Jurkat, Clone E6-1 (cell line): ENCODE measurements around the gene TRABD2B.

Experiments
- DNase-seq: peaks from one replicate; pipeline ENCODE4 v3.0.0-alpha.2; 2011; ENCODE audit warnings: low read depth, low spot score
- H3K4me3 ChIP-seq: 2 replicates; pipeline ENCODE4 v1.5.1; 2011; ENCODE audit warnings: mild to moderate bottlenecking, low read length, control low read depth, moderate library complexity

The TRABD2B gene

DNA sequence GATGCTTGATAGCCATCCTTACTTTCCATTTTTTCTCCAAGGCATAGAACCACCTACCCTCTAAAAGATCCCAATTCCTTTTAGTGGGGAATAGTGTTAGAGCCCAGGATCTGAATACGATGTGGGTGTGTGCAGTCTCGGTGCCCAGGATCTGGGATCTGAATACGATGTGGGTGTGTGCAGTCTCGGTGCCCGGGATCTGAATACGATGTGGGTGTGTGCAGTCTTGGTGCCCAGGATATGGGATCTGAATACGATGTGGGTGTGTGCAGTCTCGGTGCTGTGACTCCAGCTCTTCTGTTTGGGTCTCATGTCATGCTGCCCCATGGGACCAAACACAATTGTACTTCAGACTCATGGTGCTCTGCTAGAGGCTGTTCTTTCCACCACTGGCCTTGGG lies 265.5 kb downstream of the TRABD2B start:
- H3K4me3 ChIP-seq, result no peak overlapping the region
- no peak for DNase-seq

- H3K4me3 ChIP-seq, result no peak overlapping the region
- no peak for DNase-seq
These were observed 267.5 kb downstream of the TRABD2B start for GRCh38 chr1:47729685-47730084.

DNA sequence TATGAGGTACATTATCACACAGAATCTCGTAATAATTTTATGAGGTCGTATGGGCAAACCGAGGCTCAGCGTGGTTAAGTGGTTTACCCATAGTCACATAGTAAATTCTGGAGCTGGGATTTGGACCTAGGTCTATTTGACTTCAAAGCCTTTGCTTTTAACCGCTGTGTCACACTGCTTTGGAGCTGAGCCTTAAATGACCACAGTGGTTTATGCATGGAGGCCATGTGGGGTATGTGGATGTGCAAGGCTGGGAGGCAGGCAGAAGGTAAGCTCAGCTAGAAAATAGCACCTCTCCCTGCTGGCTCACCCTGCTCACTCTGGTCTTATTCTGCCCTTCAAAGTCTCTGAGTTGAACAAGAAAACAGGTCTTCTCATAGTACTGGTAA lies 269.5 kb downstream of the TRABD2B start:
- no peak overlapping the region for H3K4me3 ChIP-seq
- no peak for DNase-seq

GRCh38 chr1:47727051-47727696 lies 270.0 kb downstream of the TRABD2B start:
- DNase-seq, result no peak

DNA sequence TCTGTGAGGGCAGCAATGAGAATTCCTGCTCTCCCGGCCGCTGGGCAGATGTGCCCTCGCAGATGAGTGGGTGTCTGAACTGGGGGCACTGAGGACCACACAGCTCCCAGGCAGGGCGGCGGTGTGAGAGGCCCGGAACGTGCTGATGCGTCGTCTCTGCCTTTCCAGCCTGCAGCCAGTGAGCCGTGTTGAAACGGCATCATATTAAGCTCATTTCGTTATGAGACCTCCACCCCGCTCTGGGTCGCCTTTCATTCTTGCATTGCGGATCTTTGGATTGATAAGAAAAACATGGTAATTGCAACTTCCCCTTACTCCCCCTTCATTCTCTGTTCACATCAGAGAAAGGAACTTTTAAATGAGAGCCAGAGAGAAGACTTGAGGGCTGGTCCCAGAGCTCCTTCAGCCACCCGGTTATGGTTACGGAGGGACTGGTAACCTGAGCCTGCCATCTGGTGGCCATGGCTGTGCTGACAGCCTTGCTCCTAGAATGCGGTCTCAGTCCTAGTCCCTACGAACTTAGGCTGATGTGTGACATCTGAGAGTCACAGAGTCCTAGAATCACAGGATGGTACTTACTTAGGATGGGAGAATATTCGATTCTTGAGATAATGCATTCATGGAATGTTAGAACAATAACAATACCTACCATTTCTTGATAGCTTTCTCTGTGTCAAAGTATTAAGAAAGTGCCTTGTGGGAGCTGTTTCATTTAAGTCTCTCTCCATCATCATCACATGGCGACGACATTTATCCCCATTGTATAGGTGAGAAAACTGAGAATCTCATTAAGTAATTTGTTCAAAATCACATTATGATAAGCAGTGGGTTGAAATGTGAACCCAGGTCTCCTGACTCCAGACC lies 271.0 kb downstream of the TRABD2B start:
- DNase-seq, result peak; percentile 47
- no peak overlapping the region for H3K4me3 ChIP-seq

More at GRCh38 chr1:47727051-47727696, 270.0 kb downstream of the TRABD2B start:
- no peak overlapping the region for H3K4me3 ChIP-seq

DNA sequence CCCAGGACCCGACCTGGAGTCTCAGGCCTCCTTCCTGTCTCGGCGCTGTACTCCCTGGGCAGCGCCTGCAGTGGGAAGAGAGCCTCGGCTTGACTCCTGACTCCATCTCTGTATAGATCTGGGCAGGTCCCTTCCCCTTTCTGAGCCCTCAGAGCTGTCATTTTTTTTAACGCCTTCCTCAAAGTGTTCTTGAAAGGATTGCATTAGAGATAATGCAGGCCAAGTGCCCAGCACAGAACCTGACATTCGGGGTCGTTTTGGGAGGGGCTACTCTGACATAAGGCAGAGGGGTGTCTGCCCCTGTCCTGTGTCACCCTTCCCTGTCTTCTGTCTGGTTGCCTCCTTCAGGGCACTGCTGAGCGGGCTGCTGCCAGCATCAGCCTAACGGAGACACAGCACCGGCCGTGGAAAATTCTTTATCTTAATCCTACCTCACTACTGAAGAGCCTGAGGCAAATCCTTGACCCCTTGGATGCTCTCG lies 271.6 kb downstream of the TRABD2B start:
- DNase-seq, result no peak
- no peak overlapping the region for H3K4me3 ChIP-seq

GRCh38 chr1:47725000-47725473 lies 272.1 kb downstream of the TRABD2B start:
- no peak for DNase-seq
- no peak overlapping the region for H3K4me3 ChIP-seq

GRCh38 chr1:47724432-47724999 lies 272.7 kb downstream of the TRABD2B start:
- H3K4me3 ChIP-seq, result no peak overlapping the region
- no peak for DNase-seq

GRCh38 chr1:47722909-47723580 lies 274.1 kb downstream of the TRABD2B start:
- DNase-seq, result no peak
- H3K4me3 ChIP-seq, result no peak overlapping the region

- no peak for DNase-seq
- H3K4me3 ChIP-seq, result no peak overlapping the region
These were observed 275.1 kb downstream of the TRABD2B start for GRCh38 chr1:47722101-47722500.

DNA sequence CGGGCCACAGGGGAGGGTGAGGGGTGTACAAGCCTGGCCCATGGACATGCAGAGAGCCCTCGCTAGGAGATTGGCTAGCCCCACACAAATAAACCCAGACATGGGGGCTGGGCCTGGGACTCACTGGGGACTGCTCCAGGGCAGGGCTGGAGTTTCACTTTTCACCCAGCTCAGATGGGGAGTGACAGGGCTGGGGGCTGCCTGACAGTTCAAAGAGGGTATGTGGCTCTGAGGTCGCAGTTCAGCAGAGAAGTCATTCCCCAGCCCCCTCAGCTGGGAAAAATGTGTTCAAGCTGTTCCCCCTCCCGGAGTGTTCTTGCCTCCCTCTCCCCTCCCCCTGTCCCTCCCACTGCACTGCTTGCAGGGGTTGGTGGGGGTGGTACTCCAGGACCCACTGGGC lies 277.1 kb downstream of the TRABD2B start:
- DNase-seq, result no peak
- no peak overlapping the region for H3K4me3 ChIP-seq

DNA sequence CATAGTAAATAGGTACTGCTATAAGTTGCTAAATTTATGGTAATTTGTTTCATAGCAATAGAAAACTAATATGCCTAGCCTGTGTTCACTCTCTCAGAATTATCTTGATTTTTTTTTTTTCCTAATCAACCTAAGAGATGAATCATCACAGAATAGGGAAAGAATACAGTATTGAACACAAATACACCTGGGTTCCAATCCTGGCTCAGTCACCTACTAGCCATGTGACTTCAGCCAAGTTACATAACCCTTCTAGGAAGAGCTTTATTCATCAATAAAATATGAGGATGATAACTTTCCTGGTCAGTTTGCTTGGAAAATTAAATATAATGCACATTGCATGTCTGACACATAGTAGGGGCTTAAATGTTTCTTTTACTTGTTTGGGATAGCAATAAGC lies 279.8 kb downstream of the TRABD2B start:
- DNase-seq, result no peak

DNA sequence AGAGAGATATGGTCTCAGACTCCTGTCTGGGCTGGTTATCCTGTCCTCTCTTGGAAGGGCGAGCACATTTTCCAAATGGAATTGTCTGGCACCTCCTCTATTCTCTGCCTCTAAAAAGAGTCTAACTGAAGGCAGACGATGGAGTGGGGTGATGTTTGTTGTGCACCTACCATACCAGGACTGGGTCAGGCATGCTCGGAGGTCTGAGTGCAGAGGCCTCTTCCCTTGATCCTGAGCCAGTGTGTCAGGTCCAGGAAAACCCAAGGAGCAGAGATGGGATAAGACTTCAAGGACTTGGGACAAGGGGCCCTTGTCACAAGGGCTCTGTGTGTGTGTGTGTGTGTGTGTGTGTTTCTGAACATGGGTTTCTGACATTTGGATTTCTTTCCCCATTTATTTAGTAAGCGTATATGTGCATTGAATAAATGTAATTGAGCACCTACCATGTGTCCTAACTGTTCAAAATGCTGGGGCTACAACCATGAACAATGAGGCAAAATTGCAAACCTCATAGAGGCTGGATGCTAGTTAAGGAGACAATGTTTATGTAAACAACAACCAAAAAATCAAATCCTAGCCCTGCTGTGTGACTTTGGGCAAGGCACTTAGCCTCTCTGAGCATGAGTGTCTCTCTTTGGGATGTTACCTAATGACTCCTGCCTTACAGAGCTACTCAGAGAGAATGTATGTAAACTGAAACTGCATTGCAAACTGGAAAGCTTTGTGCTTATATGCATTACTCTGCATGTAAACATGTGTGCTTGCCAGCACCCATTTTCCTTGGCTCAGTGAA lies 283.0 kb downstream of the TRABD2B start:
- H3K4me3 ChIP-seq, result no peak overlapping the region
- DNase-seq, result no peak

More for the DNA sequence above, 279.8 kb downstream of the TRABD2B start:
- no peak overlapping the region for H3K4me3 ChIP-seq

GRCh38 chr1:47713333-47713953 lies 283.7 kb downstream of the TRABD2B start:
- H3K4me3 ChIP-seq, result no peak overlapping the region
- no peak for DNase-seq

DNA sequence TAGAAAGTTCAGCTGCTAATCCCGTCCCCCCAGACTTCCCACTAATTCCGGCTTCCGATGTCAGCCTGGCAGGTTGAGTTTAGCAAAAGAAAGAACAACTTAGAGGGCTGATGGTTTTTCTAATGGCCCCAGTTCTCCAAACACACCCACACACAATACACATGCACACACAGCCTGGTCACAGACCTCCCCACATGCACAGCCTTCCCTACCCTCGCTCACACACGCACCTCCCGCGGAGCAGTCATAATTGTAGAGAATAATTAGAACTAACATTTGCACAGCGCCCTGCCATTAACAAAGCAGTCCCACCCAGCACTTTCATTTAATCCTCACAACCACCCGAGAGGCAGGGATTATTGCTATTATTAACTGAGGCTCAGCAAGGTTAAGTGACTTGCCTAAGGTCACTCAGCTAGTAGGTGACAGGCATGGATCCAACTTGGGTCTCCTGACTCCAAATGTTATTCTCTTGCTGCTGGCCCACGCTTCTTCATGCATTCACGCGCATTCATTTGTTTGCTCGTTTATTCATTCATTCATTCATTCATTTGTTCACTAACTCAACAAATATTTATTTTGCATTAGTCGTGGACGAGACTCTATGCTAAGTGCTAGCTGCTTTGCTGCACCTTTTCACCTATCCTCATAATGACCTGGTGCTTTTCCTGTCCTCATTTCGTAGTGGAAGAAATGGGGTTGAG lies 284.4 kb downstream of the TRABD2B start:
- H3K4me3 ChIP-seq, result no peak overlapping the region
- DNase-seq, result no peak

GRCh38 chr1:47711848-47712492 lies 285.2 kb downstream of the TRABD2B start:
- DNase-seq, result no peak
- no peak overlapping the region for H3K4me3 ChIP-seq

GRCh38 chr1:47711184-47711847 lies 285.9 kb downstream of the TRABD2B start:
- DNase-seq, result no peak
- H3K4me3 ChIP-seq, result no peak overlapping the region
